ENCODE data around the gene AKNA. TPM values are rescaled to one million over a fixed set of nuclear protein-coding genes. Genes with fewer than 3 reads are reported as not detected.

AKNA gene
- total RNA-seq, 1 experiment from 2014 or later, result 10.1 TPM

DNA sequence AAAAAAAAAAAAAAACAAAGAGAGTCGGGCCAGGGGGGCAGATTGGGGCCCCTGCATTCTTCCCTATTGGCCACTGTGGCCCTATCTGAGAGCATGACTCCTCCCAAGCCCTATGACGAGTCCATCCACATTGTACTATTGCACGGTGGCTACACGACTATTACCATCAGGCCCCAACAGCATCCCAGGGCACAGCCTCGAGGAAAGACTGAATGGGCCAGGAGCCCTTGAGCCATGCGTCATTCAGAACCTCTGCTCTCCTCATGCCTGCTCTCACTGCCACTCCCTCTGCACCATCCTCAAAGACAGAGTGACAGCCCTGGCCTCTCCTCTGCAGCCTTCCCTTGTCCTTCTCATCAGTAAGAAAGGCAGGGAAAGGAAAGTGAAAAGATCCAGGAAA lies 85.1 kb downstream of the AKNA start:
- no peak overlapping the region for H3K4me3 ChIP-seq (ENCODE audit: low read depth in 2 of 2, low read length in 2 of 2)
- ChIA-PET CTCF (no interaction called here), POLR2A (no interaction called here)
- H3K36me3 ChIP-seq (ENCODE audit: control insufficient read depth, insufficient read depth, low read length), result no peaks in the 10 kb centered on the region
- H3K4me1 ChIP-seq (ENCODE audit: control insufficient read depth, insufficient read depth, low read length), result no peaks in the 10 kb centered on the region
- no peak for DNase-seq (ENCODE audit: low read depth, low spot score)
- BruUV-seq (replicated peaks), result no TSS peak
- ATAC-seq, result no peak
- no peak overlapping the region for H3K27ac ChIP-seq (ENCODE audit: low read length)
- TF ChIP-seq, protein P1, sequence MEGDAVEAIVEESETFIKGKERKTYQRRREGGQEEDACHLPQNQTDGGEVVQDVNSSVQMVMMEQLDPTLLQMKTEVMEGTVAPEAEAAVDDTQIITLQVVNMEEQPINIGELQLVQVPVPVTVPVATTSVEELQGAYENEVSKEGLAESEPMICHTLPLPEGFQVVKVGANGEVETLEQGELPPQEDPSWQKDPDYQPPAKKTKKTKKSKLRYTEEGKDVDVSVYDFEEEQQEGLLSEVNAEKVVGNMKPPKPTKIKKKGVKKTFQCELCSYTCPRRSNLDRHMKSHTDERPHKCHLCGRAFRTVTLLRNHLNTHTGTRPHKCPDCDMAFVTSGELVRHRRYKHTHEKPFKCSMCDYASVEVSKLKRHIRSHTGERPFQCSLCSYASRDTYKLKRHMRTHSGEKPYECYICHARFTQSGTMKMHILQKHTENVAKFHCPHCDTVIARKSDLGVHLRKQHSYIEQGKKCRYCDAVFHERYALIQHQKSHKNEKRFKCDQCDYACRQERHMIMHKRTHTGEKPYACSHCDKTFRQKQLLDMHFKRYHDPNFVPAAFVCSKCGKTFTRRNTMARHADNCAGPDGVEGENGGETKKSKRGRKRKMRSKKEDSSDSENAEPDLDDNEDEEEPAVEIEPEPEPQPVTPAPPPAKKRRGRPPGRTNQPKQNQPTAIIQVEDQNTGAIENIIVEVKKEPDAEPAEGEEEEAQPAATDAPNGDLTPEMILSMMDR (IDR thresholded peaks at IDR 0.05), result no peak
- no peaks in the 10 kb centered on the region for H3K27me3 ChIP-seq (ENCODE audit: control insufficient read depth, insufficient read depth, low read length)
- H3K9me3 ChIP-seq (ENCODE audit: control insufficient read depth, insufficient read depth, low read depth, low read length), result no peaks in the 10 kb centered on the region
- intact Hi-C loops (cut with micrococcal nuclease; ENCODE audit: unreplicated experiment) (loop anchor here (5.0 kb wide), 1 partner anchor 220 kb away; no protein-coding TSS in a partner anchor), in situ Hi-C loops (cut with HindIII; ENCODE audit: low pct_unique_long_range_greater_than_20kb, low sequenced_read_pairs) (no loop called here)

DNA sequence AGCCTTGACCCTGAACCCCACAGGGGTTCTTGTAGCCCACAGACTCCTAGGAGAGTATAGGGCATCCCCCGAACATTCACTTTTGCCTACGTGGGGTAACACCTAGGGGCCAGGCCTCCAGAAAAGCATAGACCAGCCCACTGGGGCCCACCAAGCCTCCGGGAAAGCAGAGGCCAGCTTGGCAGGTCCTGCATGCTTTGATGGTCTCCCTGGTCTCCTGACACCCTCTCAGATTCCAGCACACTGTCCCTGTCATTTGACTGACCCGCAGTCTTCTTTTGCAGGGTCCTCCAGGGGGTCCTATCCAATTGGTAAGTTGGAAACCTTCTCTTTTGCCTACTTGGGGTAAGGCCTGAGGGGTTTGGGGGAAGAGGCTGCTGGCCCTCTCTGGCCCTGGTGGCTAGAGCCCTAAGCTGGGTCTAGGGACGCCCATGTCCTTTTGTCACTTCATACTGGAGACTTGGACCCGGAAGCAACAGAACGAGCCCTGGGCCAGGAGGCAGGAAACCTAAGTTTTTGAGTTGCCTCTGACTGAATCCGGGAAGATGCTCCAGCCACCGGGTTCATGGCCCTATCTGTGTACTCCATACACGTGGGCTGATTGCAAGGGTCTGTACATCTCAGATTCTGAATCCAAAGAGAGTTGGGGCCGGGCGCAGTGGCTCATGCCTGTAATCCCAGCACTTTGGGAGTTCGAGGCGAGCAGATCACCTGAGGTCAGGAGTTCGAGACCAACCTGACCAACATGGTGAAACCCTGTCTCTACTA lies 85.8 kb downstream of the AKNA start:
- CTCF ChIA-PET, result no interaction called here
- ATAC-seq (no peak), DNase-seq (ENCODE audit: low read depth, low spot score) (no peak)
- no peaks in the 10 kb centered on the region for H3K9me3 ChIP-seq (ENCODE audit: control insufficient read depth, insufficient read depth, low read depth, low read length)
- no peaks in the 10 kb centered on the region for H3K4me1 ChIP-seq (ENCODE audit: control insufficient read depth, insufficient read depth, low read length)
- in situ Hi-C loops (cut with HindIII; ENCODE audit: low pct_unique_long_range_greater_than_20kb, low sequenced_read_pairs) (no loop called here), intact Hi-C loops (cut with micrococcal nuclease; ENCODE audit: unreplicated experiment) (loop anchor here (5.0 kb wide), 1 partner anchor 220 kb away; no protein-coding TSS in a partner anchor)
- H3K27me3 ChIP-seq (ENCODE audit: control insufficient read depth, insufficient read depth, low read length), result no peaks in the 10 kb centered on the region
- TF ChIP-seq POLR2AphosphoS5 (IDR thresholded peaks at IDR 0.05; ENCODE audit: low read depth, low read length), result no peak
- TF ChIP-seq, protein P2, sequence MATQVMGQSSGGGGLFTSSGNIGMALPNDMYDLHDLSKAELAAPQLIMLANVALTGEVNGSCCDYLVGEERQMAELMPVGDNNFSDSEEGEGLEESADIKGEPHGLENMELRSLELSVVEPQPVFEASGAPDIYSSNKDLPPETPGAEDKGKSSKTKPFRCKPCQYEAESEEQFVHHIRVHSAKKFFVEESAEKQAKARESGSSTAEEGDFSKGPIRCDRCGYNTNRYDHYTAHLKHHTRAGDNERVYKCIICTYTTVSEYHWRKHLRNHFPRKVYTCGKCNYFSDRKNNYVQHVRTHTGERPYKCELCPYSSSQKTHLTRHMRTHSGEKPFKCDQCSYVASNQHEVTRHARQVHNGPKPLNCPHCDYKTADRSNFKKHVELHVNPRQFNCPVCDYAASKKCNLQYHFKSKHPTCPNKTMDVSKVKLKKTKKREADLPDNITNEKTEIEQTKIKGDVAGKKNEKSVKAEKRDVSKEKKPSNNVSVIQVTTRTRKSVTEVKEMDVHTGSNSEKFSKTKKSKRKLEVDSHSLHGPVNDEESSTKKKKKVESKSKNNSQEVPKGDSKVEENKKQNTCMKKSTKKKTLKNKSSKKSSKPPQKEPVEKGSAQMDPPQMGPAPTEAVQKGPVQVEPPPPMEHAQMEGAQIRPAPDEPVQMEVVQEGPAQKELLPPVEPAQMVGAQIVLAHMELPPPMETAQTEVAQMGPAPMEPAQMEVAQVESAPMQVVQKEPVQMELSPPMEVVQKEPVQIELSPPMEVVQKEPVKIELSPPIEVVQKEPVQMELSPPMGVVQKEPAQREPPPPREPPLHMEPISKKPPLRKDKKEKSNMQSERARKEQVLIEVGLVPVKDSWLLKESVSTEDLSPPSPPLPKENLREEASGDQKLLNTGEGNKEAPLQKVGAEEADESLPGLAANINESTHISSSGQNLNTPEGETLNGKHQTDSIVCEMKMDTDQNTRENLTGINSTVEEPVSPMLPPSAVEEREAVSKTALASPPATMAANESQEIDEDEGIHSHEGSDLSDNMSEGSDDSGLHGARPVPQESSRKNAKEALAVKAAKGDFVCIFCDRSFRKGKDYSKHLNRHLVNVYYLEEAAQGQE (IDR thresholded peaks at IDR 0.05; ENCODE audit: insufficient read depth in 1 of 2, low read depth in 2 of 2, low read length in 1 of 2), result no peak
- TF ChIP-seq SIN3A (IDR thresholded peaks at IDR 0.05; ENCODE audit: borderline replicate concordance, insufficient read depth, low read depth, low read length), result no peak
- TF ChIP-seq, protein P1 (IDR thresholded peaks at IDR 0.05), result no peak
- no peak for TF ChIP-seq TCF7L2 (IDR thresholded peaks at IDR 0.05; ENCODE audit: low read depth, low read length)
- BruUV-seq (replicated peaks), result no TSS peak
- POLR2A ChIA-PET, result no interaction called here
- no peaks in the 10 kb centered on the region for H3K36me3 ChIP-seq (ENCODE audit: control insufficient read depth, insufficient read depth, low read length)
- H3K27ac ChIP-seq (ENCODE audit: low read length), result no peak overlapping the region
- H3K4me3 ChIP-seq (ENCODE audit: low read depth in 2 of 2, low read length in 2 of 2), result no peak overlapping the region
